Measurements from ENCODE around the gene WDSUB1.
A peak's percentile ranks its signal among the peaks of the same experiment; 100 is the strongest.

Gene WDSUB1

GRCh38 chr2:159281002-159281401, 5.5 kb downstream of the WDSUB1 start:
- H3K27me3 Mint-ChIP-seq = no peaks in the 10 kb centered on the region
- peaks cover 4% of the 10 kb centered on the region for H3K36me3 Mint-ChIP-seq
- no peak overlapping the region for H3K4me3 Mint-ChIP-seq
- peaks cover 9% of the 10 kb centered on the region for H3K4me1 Mint-ChIP-seq
- no peak overlapping the region for H3K27ac Mint-ChIP-seq
- no peaks in the 10 kb centered on the region for H3K9me3 Mint-ChIP-seq

- Mint-ChIP-seq H3K27me3 (no peaks in the 10 kb centered on the region), H3K4me1 (peaks cover 7% of the 10 kb centered on the region), H3K9me3 (no peaks in the 10 kb centered on the region), H3K4me3 (no peak overlapping the region), H3K27ac (no peak overlapping the region), H3K36me3 (peaks cover 7% of the 10 kb centered on the region)
These were observed 6.8 kb downstream of the WDSUB1 start for GRCh38 chr2:159279700-159280099.

DNA sequence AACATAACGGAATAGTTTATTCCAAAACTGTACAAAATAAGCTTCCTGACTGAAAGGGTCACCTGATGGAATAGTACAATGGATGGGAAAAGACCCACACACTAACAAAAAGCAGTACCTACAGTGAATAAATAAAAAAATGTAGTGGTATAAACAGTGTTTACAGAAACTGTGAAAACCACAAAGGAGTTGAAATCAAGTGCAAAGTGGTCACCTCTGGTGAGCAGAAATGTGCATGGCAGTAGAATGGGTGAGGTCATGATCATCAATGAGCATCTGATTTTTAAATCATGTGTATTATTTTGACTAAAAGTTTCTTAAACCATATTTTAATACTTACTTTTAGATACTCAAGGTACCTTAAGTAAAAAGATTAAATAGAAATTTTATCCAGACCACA, 11.4 kb downstream of the WDSUB1 start:
- H3K27ac Mint-ChIP-seq = no peak overlapping the region
- H3K36me3 Mint-ChIP-seq = peaks cover 29% of the 10 kb centered on the region
- no peaks in the 10 kb centered on the region for H3K9me3 Mint-ChIP-seq

GRCh38 chr2:159272156-159272555, 14.3 kb downstream of the WDSUB1 start:
- Mint-ChIP-seq H3K36me3 (peaks cover 32% of the 10 kb centered on the region), H3K27ac (no peak overlapping the region), H3K9me3 (no peaks in the 10 kb centered on the region), H3K4me3 (no peak overlapping the region), H3K27me3 (no peaks in the 10 kb centered on the region), H3K4me1 (peaks cover 7% of the 10 kb centered on the region)

More for the DNA sequence above, 11.4 kb downstream of the WDSUB1 start:
- H3K4me3 Mint-ChIP-seq = no peak overlapping the region
- H3K27me3 Mint-ChIP-seq = no peaks in the 10 kb centered on the region
- peaks cover 7% of the 10 kb centered on the region for H3K4me1 Mint-ChIP-seq

GRCh38 chr2:159270744-159271379, 15.6 kb downstream of the WDSUB1 start:
- peaks cover 7% of the 10 kb centered on the region for H3K4me1 Mint-ChIP-seq
- H3K36me3 Mint-ChIP-seq = peaks cover 36% of the 10 kb centered on the region
- no peaks in the 10 kb centered on the region for H3K9me3 Mint-ChIP-seq
- no peak overlapping the region for H3K27ac Mint-ChIP-seq
- H3K4me3 Mint-ChIP-seq = no peak overlapping the region
- no peaks in the 10 kb centered on the region for H3K27me3 Mint-ChIP-seq

DNA sequence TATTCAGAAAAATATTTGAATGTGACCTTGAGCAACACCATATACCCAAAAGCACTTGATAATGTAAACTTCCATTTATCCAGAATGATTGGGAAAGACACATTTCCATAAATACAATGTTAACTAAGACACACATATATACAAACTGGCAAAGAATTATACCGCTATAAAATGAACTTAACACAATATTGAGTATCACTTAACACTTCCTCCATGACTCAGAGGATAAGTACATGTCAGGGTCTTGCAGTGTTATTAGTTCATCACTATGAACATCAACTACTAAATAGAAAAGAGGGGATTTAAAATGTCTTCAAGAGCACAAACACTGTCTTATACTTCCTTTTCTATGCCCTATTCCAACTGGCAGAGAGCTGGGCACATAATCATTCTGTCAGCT, 18.6 kb downstream of the WDSUB1 start:
- Mint-ChIP-seq H3K27ac (no peak overlapping the region), H3K4me3 (no peak overlapping the region), H3K36me3 (peaks cover 36% of the 10 kb centered on the region)

GRCh38 chr2:159266554-159266953, 19.9 kb downstream of the WDSUB1 start:
- H3K4me3 Mint-ChIP-seq = no peak overlapping the region
- no peaks in the 10 kb centered on the region for H3K4me1 Mint-ChIP-seq
- no peak overlapping the region for H3K27ac Mint-ChIP-seq
- no peaks in the 10 kb centered on the region for H3K9me3 Mint-ChIP-seq
- H3K27me3 Mint-ChIP-seq = no peaks in the 10 kb centered on the region
- peaks cover 34% of the 10 kb centered on the region for H3K36me3 Mint-ChIP-seq

More for the DNA sequence above, 18.6 kb downstream of the WDSUB1 start:
- H3K9me3 Mint-ChIP-seq = no peaks in the 10 kb centered on the region
- no peaks in the 10 kb centered on the region for H3K27me3 Mint-ChIP-seq
- no peaks in the 10 kb centered on the region for H3K4me1 Mint-ChIP-seq

- Mint-ChIP-seq H3K27ac (no peak overlapping the region), H3K9me3 (no peaks in the 10 kb centered on the region), H3K4me3 (no peak overlapping the region), H3K36me3 (peaks cover 23% of the 10 kb centered on the region), H3K4me1 (no peaks in the 10 kb centered on the region), H3K27me3 (no peaks in the 10 kb centered on the region)
These were observed 21.3 kb downstream of the WDSUB1 start for GRCh38 chr2:159265171-159265576.

- Mint-ChIP-seq H3K36me3 (peaks cover 18% of the 10 kb centered on the region), H3K4me1 (no peaks in the 10 kb centered on the region), H3K27me3 (no peaks in the 10 kb centered on the region), H3K4me3 (no peak overlapping the region), H3K27ac (no peak overlapping the region), H3K9me3 (no peaks in the 10 kb centered on the region)
These were observed 23.6 kb downstream of the WDSUB1 start for GRCh38 chr2:159262904-159263303.

- no peaks in the 10 kb centered on the region for H3K27me3 Mint-ChIP-seq
- H3K4me1 Mint-ChIP-seq = no peaks in the 10 kb centered on the region
- peaks cover 17% of the 10 kb centered on the region for H3K36me3 Mint-ChIP-seq
- H3K9me3 Mint-ChIP-seq = no peaks in the 10 kb centered on the region
- H3K27ac Mint-ChIP-seq = no peak overlapping the region
- no peak overlapping the region for H3K4me3 Mint-ChIP-seq
These were observed 24.3 kb downstream of the WDSUB1 start for GRCh38 chr2:159262226-159262625.

GRCh38 chr2:159256159-159256558, 30.3 kb downstream of the WDSUB1 start:
- H3K27me3 Mint-ChIP-seq = no peaks in the 10 kb centered on the region
- no peaks in the 10 kb centered on the region for H3K9me3 Mint-ChIP-seq
- no peak overlapping the region for H3K4me3 Mint-ChIP-seq
- H3K27ac Mint-ChIP-seq = no peak overlapping the region
- H3K4me1 Mint-ChIP-seq = no peaks in the 10 kb centered on the region
- peaks cover 3% of the 10 kb centered on the region for H3K36me3 Mint-ChIP-seq

GRCh38 chr2:159252905-159253304, 33.6 kb downstream of the WDSUB1 start:
- H3K4me1 Mint-ChIP-seq = no peaks in the 10 kb centered on the region
- no peaks in the 10 kb centered on the region for H3K9me3 Mint-ChIP-seq
- peaks cover 8% of the 10 kb centered on the region for H3K36me3 Mint-ChIP-seq
- no peak overlapping the region for H3K27ac Mint-ChIP-seq
- H3K4me3 Mint-ChIP-seq = no peak overlapping the region
- H3K27me3 Mint-ChIP-seq = no peaks in the 10 kb centered on the region

GRCh38 chr2:159251296-159252173, 35.0 kb downstream of the WDSUB1 start:
- Mint-ChIP-seq H3K27ac (no peak overlapping the region), H3K4me3 (no peak overlapping the region), H3K9me3 (no peaks in the 10 kb centered on the region), H3K36me3 (peaks cover 13% of the 10 kb centered on the region), H3K4me1 (no peaks in the 10 kb centered on the region), H3K27me3 (no peaks in the 10 kb centered on the region)

DNA sequence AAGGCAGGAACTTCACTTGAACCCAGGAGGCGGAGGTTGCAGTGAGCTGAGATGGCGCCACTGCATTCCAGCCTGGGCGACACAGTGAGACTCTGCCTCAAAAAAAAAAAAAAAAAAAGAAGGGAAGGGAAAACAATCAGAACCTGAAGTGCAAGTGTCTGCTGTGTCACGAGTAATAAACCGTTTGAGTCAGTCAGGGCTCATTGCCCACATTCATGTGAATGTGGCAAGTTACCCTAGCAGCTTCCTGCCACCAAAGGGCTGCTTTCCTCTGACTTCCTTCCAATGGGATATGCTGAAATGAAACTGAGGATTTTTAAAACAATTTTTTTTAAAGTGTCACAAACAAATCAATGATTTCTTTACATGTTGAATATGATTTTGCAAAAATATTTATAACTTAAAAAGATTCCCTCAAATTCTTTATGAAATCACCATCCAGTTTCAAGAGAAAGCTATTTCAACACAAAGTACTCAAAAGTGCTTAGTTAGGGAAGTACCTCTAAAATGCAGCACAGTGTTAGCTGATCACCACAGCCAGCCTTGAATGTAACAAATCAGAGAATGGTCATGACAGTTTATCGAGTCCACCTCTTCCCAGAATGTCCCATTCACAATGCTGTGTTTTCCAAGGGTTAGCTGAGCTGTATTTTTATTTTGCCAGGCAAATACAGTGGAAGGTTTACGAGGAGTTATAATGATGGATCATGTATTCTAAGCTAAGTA, 36.4 kb downstream of the WDSUB1 start:
- peaks cover 15% of the 10 kb centered on the region for H3K36me3 Mint-ChIP-seq
- no peak overlapping the region for H3K4me3 Mint-ChIP-seq
- H3K4me1 Mint-ChIP-seq = no peaks in the 10 kb centered on the region
- no peaks in the 10 kb centered on the region for H3K27me3 Mint-ChIP-seq
- peak overlapping the region; percentile 36 for H3K27ac Mint-ChIP-seq
- H3K9me3 Mint-ChIP-seq = no peaks in the 10 kb centered on the region

DNA sequence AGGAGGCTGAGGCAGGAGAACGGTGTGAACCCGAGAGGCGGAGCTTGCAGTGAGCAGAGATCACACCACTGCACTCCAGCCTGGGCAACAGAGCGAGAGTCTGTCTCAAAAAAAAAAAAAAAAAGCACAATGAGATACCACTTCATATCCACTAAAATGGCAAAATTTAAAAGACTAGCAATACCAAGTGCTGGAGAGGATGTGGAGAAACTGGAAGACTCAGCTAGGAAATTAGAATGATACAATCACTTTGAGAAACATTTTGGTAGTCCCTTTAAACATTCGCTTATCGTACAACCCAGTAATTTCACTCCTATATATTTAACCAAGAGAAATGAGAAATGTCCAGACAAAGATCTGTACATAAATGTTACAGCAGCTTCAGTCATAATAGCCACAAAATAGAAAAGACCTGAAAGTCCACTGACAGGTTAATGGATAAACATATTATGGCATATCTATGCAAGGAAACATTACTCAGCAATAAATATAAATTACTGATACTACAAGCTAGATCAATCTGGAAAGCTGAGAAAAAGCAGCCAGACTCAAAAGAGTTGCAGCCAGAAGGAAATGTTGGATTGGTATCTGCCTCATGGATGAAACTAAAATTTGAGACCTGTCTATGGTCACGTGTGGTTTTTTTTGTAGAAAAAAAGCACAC, 40.0 kb downstream of the WDSUB1 start:
- Mint-ChIP-seq H3K27me3 (no peaks in the 10 kb centered on the region), H3K4me3 (no peak overlapping the region), H3K4me1 (no peaks in the 10 kb centered on the region), H3K9me3 (no peaks in the 10 kb centered on the region), H3K36me3 (peaks cover 31% of the 10 kb centered on the region), H3K27ac (no peak overlapping the region)
